Tibial nerve (tissue), 4 donors: ENCODE data around the gene MRO.

Experiments
- EP300 ChIP-seq, 2 donors: sonication (generic); formaldehyde crosslinking; IDR thresholded peaks; one replicate each; pipeline ENCODE4 v1.6.1; 2017; ENCODE audit warnings: antibody characterized with exemption in 2 of 2, mild to moderate bottlenecking in 1 of 2
- POLR2A ChIP-seq, 2 donors: fragments of 450-650 bp; IDR thresholded peaks; one replicate each; pipeline ENCODE4 v1.6.1; 2017; ENCODE audit warnings: antibody characterized with exemption in 2 of 2, mild to moderate bottlenecking in 2 of 2, moderate library complexity in 2 of 2
- TF ChIP-seq, protein P1 (sequence below), 5 experiments: fragments of 200-600 bp in 3 of 5; fragments of 450-650 bp in 2 of 5; sonication (generic) in 3 of 5; IDR thresholded peaks; one replicate each; pipeline ENCODE4 v1.5.1; 2016 to 2019; ENCODE audit warnings: antibody characterized with exemption in 5 of 5, mild to moderate bottlenecking in 3 of 5, moderate library complexity in 2 of 5

DNA sequence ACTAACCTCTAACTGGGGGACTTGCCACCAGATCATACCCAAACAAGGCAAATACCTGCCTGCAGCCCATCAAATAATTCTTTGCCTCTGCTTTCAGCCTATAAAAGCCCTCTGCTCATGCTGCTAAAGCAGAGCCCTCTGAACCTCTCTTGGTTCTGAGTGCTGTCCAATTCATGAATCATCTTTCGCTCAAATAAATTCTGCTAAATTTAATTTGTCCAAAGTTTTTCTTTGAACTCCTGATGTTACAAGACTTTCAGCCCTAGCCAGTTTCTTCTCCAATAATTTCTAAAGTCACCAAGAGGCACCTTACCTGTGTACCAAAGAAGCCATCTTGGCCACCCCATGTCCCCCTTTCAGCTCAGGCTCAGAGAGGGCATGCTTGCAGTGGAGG is 72.0 kb downstream of the MRO start:
- TF ChIP-seq, protein P1, sequence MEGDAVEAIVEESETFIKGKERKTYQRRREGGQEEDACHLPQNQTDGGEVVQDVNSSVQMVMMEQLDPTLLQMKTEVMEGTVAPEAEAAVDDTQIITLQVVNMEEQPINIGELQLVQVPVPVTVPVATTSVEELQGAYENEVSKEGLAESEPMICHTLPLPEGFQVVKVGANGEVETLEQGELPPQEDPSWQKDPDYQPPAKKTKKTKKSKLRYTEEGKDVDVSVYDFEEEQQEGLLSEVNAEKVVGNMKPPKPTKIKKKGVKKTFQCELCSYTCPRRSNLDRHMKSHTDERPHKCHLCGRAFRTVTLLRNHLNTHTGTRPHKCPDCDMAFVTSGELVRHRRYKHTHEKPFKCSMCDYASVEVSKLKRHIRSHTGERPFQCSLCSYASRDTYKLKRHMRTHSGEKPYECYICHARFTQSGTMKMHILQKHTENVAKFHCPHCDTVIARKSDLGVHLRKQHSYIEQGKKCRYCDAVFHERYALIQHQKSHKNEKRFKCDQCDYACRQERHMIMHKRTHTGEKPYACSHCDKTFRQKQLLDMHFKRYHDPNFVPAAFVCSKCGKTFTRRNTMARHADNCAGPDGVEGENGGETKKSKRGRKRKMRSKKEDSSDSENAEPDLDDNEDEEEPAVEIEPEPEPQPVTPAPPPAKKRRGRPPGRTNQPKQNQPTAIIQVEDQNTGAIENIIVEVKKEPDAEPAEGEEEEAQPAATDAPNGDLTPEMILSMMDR (IDR thresholded peaks at IDR 0.05), result no peak
- no peak for TF ChIP-seq POLR2A (IDR thresholded peaks at IDR 0.05)
- no peak for TF ChIP-seq EP300 (IDR thresholded peaks at IDR 0.05)
